DND-41 (cell line): Measurements from ENCODE around the gene RASGEF1C.

Source experiments
- ATAC-seq: fragments of 200-7000 bp; cut with Tn5 transposase; 3 replicates; pipeline ENCODE4 v1.9.1; 2021; ENCODE audit warnings: low read depth; ENCODE audit not compliant: insufficient read depth
- DNase-seq: peaks from one replicate; pipeline ENCODE4 v3.0.0-alpha.2; 2020
- H2AFZ ChIP-seq: 2 replicates; pipeline ENCODE4 v1.6.0; 2012; ENCODE audit warnings: low read depth, low read length
- H3K27ac ChIP-seq: 2 replicates; pipeline ENCODE4 v1.5.1; 2012; ENCODE audit warnings: low read length, inconsistent platforms
- H3K27me3 ChIP-seq: fragments of 200-600 bp; sonication (generic); 2 replicates; pipeline ENCODE4 v1.6.0; 2012; ENCODE audit warnings: low read length, mild to moderate bottlenecking, inconsistent platforms; ENCODE audit not compliant: insufficient read depth, poor library complexity
- H3K36me3 ChIP-seq: 2 replicates; pipeline ENCODE4 v1.5.1; 2012; ENCODE audit warnings: low read length, inconsistent platforms; ENCODE audit not compliant: insufficient read depth
- H3K4me1 ChIP-seq: 2 replicates; pipeline ENCODE4 v1.5.1; 2012; ENCODE audit warnings: mild to moderate bottlenecking, low read length; ENCODE audit not compliant: insufficient read depth
- H3K4me2 ChIP-seq: 2 replicates; pipeline ENCODE4 v1.6.0; 2012; ENCODE audit warnings: mild to moderate bottlenecking, moderate library complexity, low read length, inconsistent platforms; ENCODE audit not compliant: insufficient read depth
- H3K4me3 ChIP-seq, 2 experiments: fragments of 200-600 bp in 1 of 2; shearing (Covaris generic) in 1 of 2; 2 replicates each; pipeline ENCODE4 v1.5.1; 2012 to 2016; ENCODE audit warnings: inconsistent platforms in 2 of 2, low read length in 2 of 2, mild to moderate bottlenecking in 2 of 2, low read depth in 1 of 2, moderate library complexity in 1 of 2
- H3K79me2 ChIP-seq: 2 replicates; pipeline ENCODE4 v1.6.0; 2012; ENCODE audit warnings: low read length, inconsistent platforms; ENCODE audit not compliant: insufficient read depth
- H3K9ac ChIP-seq: 2 replicates; pipeline ENCODE4 v1.6.0; 2012; ENCODE audit warnings: low read depth, mild to moderate bottlenecking, inconsistent platforms, low read length, moderate library complexity
- H3K9me3 ChIP-seq: 2 replicates; pipeline ENCODE4 v1.5.1; 2012; ENCODE audit warnings: low read length, moderate library complexity, mild to moderate bottlenecking, inconsistent platforms; ENCODE audit not compliant: insufficient read depth, severe bottlenecking
- H4K20me1 ChIP-seq: 2 replicates; pipeline ENCODE4 v1.6.0; 2012; ENCODE audit warnings: low read length; ENCODE audit not compliant: insufficient read depth
- CTCF ChIP-seq: IDR thresholded peaks from 2 replicates; pipeline ENCODE4 v1.5.1; 2012; ENCODE audit warnings: borderline replicate concordance, low read length, moderate library complexity, mild to moderate bottlenecking; ENCODE audit not compliant: poor library complexity, severe bottlenecking; ENCODE audit errors: extremely low read depth
- EZH2 ChIP-seq: IDR thresholded peaks from 3 replicates; pipeline ENCODE4 v1.6.1; 2012; ENCODE audit warnings: borderline replicate concordance, low read depth, mild to moderate bottlenecking, moderate library complexity, low read length, inconsistent platforms; ENCODE audit not compliant: severe bottlenecking

The RASGEF1C gene

GRCh38 chr5:180166176-180166575 is 42.8 kb downstream of the RASGEF1C start:
- no peak for ATAC-seq
- no peaks in the 10 kb centered on the region for H3K79me2 ChIP-seq
- no peaks in the 10 kb centered on the region for H4K20me1 ChIP-seq
- no peak overlapping the region for H3K4me2 ChIP-seq
- H3K4me1 ChIP-seq, result no peaks in the 10 kb centered on the region
- H3K27me3 ChIP-seq, result peaks cover 4% of the 10 kb centered on the region
- no peak for TF ChIP-seq CTCF
- no peak for TF ChIP-seq EZH2
- H3K4me3 ChIP-seq, result no peak overlapping the region
- H3K36me3 ChIP-seq, result no peaks in the 10 kb centered on the region
- no peak overlapping the region for H3K27ac ChIP-seq
- no peak overlapping the region for H2AFZ ChIP-seq
- no peak for DNase-seq
- H3K9me3 ChIP-seq, result no peaks in the 10 kb centered on the region
- H3K9ac ChIP-seq, result no peak overlapping the region

- Histone ChIP-seq H3K9me3 (no peaks in the 10 kb centered on the region), H4K20me1 (no peaks in the 10 kb centered on the region), H2AFZ (no peak overlapping the region), H3K4me3 (no peak overlapping the region), H3K9ac (no peak overlapping the region), H3K79me2 (no peaks in the 10 kb centered on the region), H3K27me3 (peaks cover 11% of the 10 kb centered on the region), H3K36me3 (no peaks in the 10 kb centered on the region), H3K27ac (no peak overlapping the region), H3K4me1 (no peaks in the 10 kb centered on the region), H3K4me2 (no peak overlapping the region)
- TF ChIP-seq EZH2 (no peak), CTCF (no peak)
- ATAC-seq (no peak), DNase-seq (no peak)
These were observed 46.7 kb downstream of the RASGEF1C start for GRCh38 chr5:180162304-180162661.

- ATAC-seq, result no peak
- Histone ChIP-seq H4K20me1 (no peaks in the 10 kb centered on the region), H3K79me2 (no peaks in the 10 kb centered on the region), H2AFZ (no peak overlapping the region), H3K27ac (no peak overlapping the region), H3K4me1 (no peaks in the 10 kb centered on the region), H3K9ac (no peak overlapping the region), H3K27me3 (peaks cover 11% of the 10 kb centered on the region), H3K36me3 (no peaks in the 10 kb centered on the region), H3K4me3 (no peak overlapping the region), H3K4me2 (no peak overlapping the region), H3K9me3 (no peaks in the 10 kb centered on the region)
- TF ChIP-seq EZH2, result no peak
- no peak for TF ChIP-seq CTCF
- DNase-seq, result no peak
These were observed 47.3 kb downstream of the RASGEF1C start for GRCh38 chr5:180161420-180162303.
